PFSK-1 (cell line): ENCODE data around the gene P2RY12.

ENCODE experiments used
- FOXP2 ChIP-seq: optimal IDR thresholded peaks from 2 replicates; pipeline ENCODE3; 2011; ENCODE audit warnings: borderline replicate concordance, control low read depth, inconsistent platforms; ENCODE audit not compliant: insufficient read depth; ENCODE audit errors: extremely low read length, extremely low read depth
- POLR2AphosphoS5 ChIP-seq: IDR thresholded peaks from 2 replicates; pipeline ENCODE4 v1.6.1; 2012; ENCODE audit warnings: low read depth, mild to moderate bottlenecking, control low read depth, low read length, moderate library complexity
- REST ChIP-seq, 2 experiments: IDR thresholded peaks; 2 replicates each; pipeline versions ENCODE4 v1.6.1 to v1.8.0; 2011 to 2012; ENCODE audit warnings: low read depth in 2 of 2, low read length in 2 of 2, control low read depth in 1 of 2, inconsistent platforms in 1 of 2, mild to moderate bottlenecking in 1 of 2, moderate library complexity in 1 of 2; ENCODE audit not compliant: insufficient read depth in 1 of 2
- SIN3A ChIP-seq: IDR thresholded peaks from 2 replicates; pipeline ENCODE4 v1.6.1; 2012; ENCODE audit warnings: mild to moderate bottlenecking, low read length, moderate library complexity, borderline replicate concordance; ENCODE audit not compliant: insufficient read depth
- TAF1 ChIP-seq: IDR thresholded peaks from 2 replicates; pipeline ENCODE4 v1.6.1; 2012; ENCODE audit warnings: low read length, control low read depth, borderline replicate concordance; ENCODE audit not compliant: insufficient read depth

P2RY12 gene

GRCh38 chr3:151351219-151351618, 33.3 kb downstream of the P2RY12 start:
- TF ChIP-seq REST (IDR thresholded peaks at IDR 0.05; ENCODE audit: insufficient read depth in 1 of 2, low read depth in 2 of 2, low read length in 2 of 2), result no peak
- no peak for TF ChIP-seq SIN3A

GRCh38 chr3:151350656-151351055, 33.9 kb downstream of the P2RY12 start:
- TF ChIP-seq SIN3A (no peak), FOXP2 (no peak), POLR2AphosphoS5 (no peak), TAF1 (no peak), REST (IDR thresholded peaks at IDR 0.05; ENCODE audit: insufficient read depth in 1 of 2, low read depth in 2 of 2, low read length in 2 of 2) (no peak)

- TF ChIP-seq SIN3A (no peak), TAF1 (no peak), POLR2AphosphoS5 (no peak), REST (IDR thresholded peaks at IDR 0.05; ENCODE audit: insufficient read depth in 1 of 2, low read depth in 2 of 2, low read length in 2 of 2) (no peak), FOXP2 (no peak)
Observed at GRCh38 chr3:151347432-151347831, 37.1 kb downstream of the P2RY12 start.

GRCh38 chr3:151346292-151346691, 38.3 kb downstream of the P2RY12 start:
- no peak for TF ChIP-seq TAF1

GRCh38 chr3:151345859-151346258, 38.7 kb downstream of the P2RY12 start:
- TF ChIP-seq REST (IDR thresholded peaks at IDR 0.05; ENCODE audit: insufficient read depth in 1 of 2, low read depth in 2 of 2, low read length in 2 of 2), result no peak
- TF ChIP-seq FOXP2, result no peak
- no peak for TF ChIP-seq TAF1
- no peak for TF ChIP-seq SIN3A
- TF ChIP-seq POLR2AphosphoS5, result no peak
